Stomach smooth muscle (tissue), 2 donors: ENCODE measurements around the gene ATP11B.

Source experiments
- H3K27ac ChIP-seq: one replicate; pipeline ENCODE4 v1.7.0; 2013; ENCODE audit warnings: mild to moderate bottlenecking, low read length, inconsistent platforms
- H3K27me3 ChIP-seq, 2 donors: one replicate each; pipeline ENCODE4 v1.7.0; 2013; ENCODE audit warnings: low read length in 2 of 2; ENCODE audit not compliant: insufficient read depth in 2 of 2, control insufficient read depth in 1 of 2
- H3K36me3 ChIP-seq, 2 donors: one replicate each; pipeline ENCODE4 v1.7.0; 2013; ENCODE audit warnings: low read length in 2 of 2; ENCODE audit not compliant: control insufficient read depth in 2 of 2, insufficient read depth in 2 of 2
- H3K4me1 ChIP-seq: one replicate; pipeline ENCODE4 v1.7.0; 2013; ENCODE audit warnings: low read length; ENCODE audit not compliant: control insufficient read depth, insufficient read depth
- H3K4me3 ChIP-seq, 2 donors: one replicate each; pipeline ENCODE4 v1.7.0; 2013; ENCODE audit warnings: low read length in 2 of 2
- H3K9ac ChIP-seq, 2 donors: one replicate each; pipeline ENCODE4 v1.7.0; 2013; ENCODE audit warnings: low read length in 2 of 2, mild to moderate bottlenecking in 1 of 2
- H3K9me3 ChIP-seq, 2 donors: one replicate each; pipeline ENCODE4 v1.7.0; 2013; ENCODE audit warnings: low read length in 2 of 2; ENCODE audit not compliant: control insufficient read depth in 2 of 2
- donor health status: healthy.
- donor health status: Pancreatic carcinoma.

The ATP11B gene

GRCh38 chr3:182889948-182890629 lies 96.8 kb downstream of the ATP11B start:
- Histone ChIP-seq H3K4me1 (no peaks in the 10 kb centered on the region), H3K9me3 (no peaks in the 10 kb centered on the region), H3K36me3 (peaks cover 11 to 26% of the 10 kb centered on the region in 2 donors)

GRCh38 chr3:182891364-182891763 lies 98.1 kb downstream of the ATP11B start:
- Histone ChIP-seq H3K4me3 (no peak overlapping the region), H3K27ac (no peak overlapping the region), H3K27me3 (no peaks in the 10 kb centered on the region), H3K9ac (no peak overlapping the region), H3K4me1 (no peaks in the 10 kb centered on the region), H3K9me3 (no peaks in the 10 kb centered on the region), H3K36me3 (peaks cover 13 to 21% of the 10 kb centered on the region in 2 donors)

More at GRCh38 chr3:182889948-182890629, 96.8 kb downstream of the ATP11B start:
- H3K9ac ChIP-seq, result no peak overlapping the region
- no peak overlapping the region for H3K27ac ChIP-seq
- H3K4me3 ChIP-seq, result no peak overlapping the region
- H3K27me3 ChIP-seq, result no peaks in the 10 kb centered on the region

- H3K27me3 ChIP-seq, result no peaks in the 10 kb centered on the region
- H3K4me1 ChIP-seq, result no peaks in the 10 kb centered on the region
- H3K4me3 ChIP-seq, result no peak overlapping the region
- H3K27ac ChIP-seq, result no peak overlapping the region
- peaks cover 13% of the 10 kb centered on the region in 2 donors for H3K36me3 ChIP-seq
- no peaks in the 10 kb centered on the region for H3K9me3 ChIP-seq
- H3K9ac ChIP-seq, result no peak overlapping the region
Measured at GRCh38 chr3:182892226-182892625, 98.9 kb downstream of the ATP11B start.

- H3K9me3 ChIP-seq, result no peaks in the 10 kb centered on the region
- H3K9ac ChIP-seq, result no peak overlapping the region
- no peak overlapping the region for H3K4me3 ChIP-seq
- no peaks in the 10 kb centered on the region for H3K27me3 ChIP-seq
- no peak overlapping the region for H3K27ac ChIP-seq
- H3K36me3 ChIP-seq, result peaks cover 7 to 10% of the 10 kb centered on the region in 2 donors
- no peaks in the 10 kb centered on the region for H3K4me1 ChIP-seq
Measured at GRCh38 chr3:182895513-182896112, 102.3 kb downstream of the ATP11B start.

- Histone ChIP-seq H3K9me3 (no peaks in the 10 kb centered on the region), H3K36me3 (peaks cover 7 to 10% of the 10 kb centered on the region in 2 donors), H3K4me1 (no peaks in the 10 kb centered on the region), H3K27ac (no peak overlapping the region), H3K9ac (no peak overlapping the region), H3K4me3 (no peak overlapping the region), H3K27me3 (no peaks in the 10 kb centered on the region)
Measured at GRCh38 chr3:182896553-182896952, 103.2 kb downstream of the ATP11B start.

GRCh38 chr3:182902236-182902635 lies 108.9 kb downstream of the ATP11B start:
- Histone ChIP-seq H3K9ac (no peak overlapping the region), H3K4me3 (no peak overlapping the region), H3K4me1 (no peaks in the 10 kb centered on the region), H3K36me3 (peaks cover 9 to 17% of the 10 kb centered on the region in 2 donors), H3K27ac (no peak overlapping the region), H3K9me3 (no peaks in the 10 kb centered on the region), H3K27me3 (no peaks in the 10 kb centered on the region)

GRCh38 chr3:182904164-182904563 lies 110.9 kb downstream of the ATP11B start:
- no peak overlapping the region for H3K9ac ChIP-seq
- H3K4me1 ChIP-seq, result no peaks in the 10 kb centered on the region
- H3K4me3 ChIP-seq, result no peak overlapping the region
- H3K9me3 ChIP-seq, result no peaks in the 10 kb centered on the region
- no peaks in the 10 kb centered on the region for H3K27me3 ChIP-seq
- H3K27ac ChIP-seq, result no peak overlapping the region
- H3K36me3 ChIP-seq, result peaks cover 9 to 23% of the 10 kb centered on the region in 2 donors

- Histone ChIP-seq H3K27ac (no peak overlapping the region), H3K36me3 (peaks cover 9 to 18% of the 10 kb centered on the region in 2 donors)
Measured at GRCh38 chr3:182905623-182906022, 112.3 kb downstream of the ATP11B start.

GRCh38 chr3:182906036-182906435 lies 112.7 kb downstream of the ATP11B start:
- H3K4me3 ChIP-seq, result no peak overlapping the region
- no peak overlapping the region for H3K9ac ChIP-seq
- no peaks in the 10 kb centered on the region for H3K4me1 ChIP-seq
- H3K36me3 ChIP-seq, result peaks cover 9 to 18% of the 10 kb centered on the region in 2 donors
- H3K9me3 ChIP-seq, result no peaks in the 10 kb centered on the region
- H3K27me3 ChIP-seq, result no peaks in the 10 kb centered on the region
- H3K27ac ChIP-seq, result no peak overlapping the region

More at GRCh38 chr3:182905623-182906022, 112.3 kb downstream of the ATP11B start:
- Histone ChIP-seq H3K4me3 (no peak overlapping the region), H3K9ac (no peak overlapping the region), H3K27me3 (no peaks in the 10 kb centered on the region), H3K9me3 (no peaks in the 10 kb centered on the region), H3K4me1 (no peaks in the 10 kb centered on the region)

GRCh38 chr3:182908471-182908870 lies 115.2 kb downstream of the ATP11B start:
- H3K36me3 ChIP-seq, result peaks cover 7 to 12% of the 10 kb centered on the region in 2 donors

More at GRCh38 chr3:182908471-182908870, 115.2 kb downstream of the ATP11B start:
- Histone ChIP-seq H3K9me3 (no peaks in the 10 kb centered on the region), H3K27ac (no peak overlapping the region), H3K4me1 (no peaks in the 10 kb centered on the region), H3K4me3 (no peak overlapping the region), H3K27me3 (no peaks in the 10 kb centered on the region), H3K9ac (no peak overlapping the region)
